Stomach (tissue), 4 donors: ENCODE data around the gene PPP2R2C.

Experiments
- CTCF ChIP-seq, 7 experiments: fragments of 450-650 bp in 4 of 7; fragments of 200-600 bp in 3 of 7; sonication (generic) in 3 of 7; IDR thresholded peaks; one replicate each; pipeline ENCODE4 v1.5.1; 2016 to 2019; ENCODE audit warnings: antibody characterized with exemption in 7 of 7, control low read depth in 2 of 7, mild to moderate bottlenecking in 1 of 7
- POLR2A ChIP-seq, 4 donors: fragments of 450-650 bp; IDR thresholded peaks; one replicate each; pipeline ENCODE4 v1.6.1; 2016; ENCODE audit warnings: antibody characterized with exemption in 4 of 4, control low read depth in 2 of 4, mild to moderate bottlenecking in 1 of 4, moderate library complexity in 1 of 4
- POLR2AphosphoS5 ChIP-seq, 3 donors: sonication (generic); formaldehyde crosslinking; IDR thresholded peaks; one replicate each; pipeline ENCODE4 v1.6.1; 2016; ENCODE audit warnings: antibody characterized with exemption in 3 of 3

GRCh38 chr4:6360385-6360784 is 112.0 kb downstream of the PPP2R2C start:
- TF ChIP-seq CTCF (IDR thresholded peaks at IDR 0.05) (no peak), POLR2A (IDR thresholded peaks at IDR 0.05) (no peak), POLR2AphosphoS5 (IDR thresholded peaks at IDR 0.05) (no peak)
